Thyroid gland (tissue), 4 donors: Measurements from ENCODE around the gene RTTN.

ENCODE experiments used
- CTCF ChIP-seq, 6 experiments: fragments of 200-600 bp in 3 of 6; fragments of 450-650 bp in 3 of 6; sonication (generic) in 3 of 6; IDR thresholded peaks; one replicate each; pipeline ENCODE4 v1.5.1; 2016 to 2019; ENCODE audit warnings: antibody characterized with exemption in 6 of 6, mild to moderate bottlenecking in 2 of 6, inconsistent platforms in 1 of 6, moderate library complexity in 1 of 6
- POLR2A ChIP-seq, 2 donors: fragments of 450-650 bp; IDR thresholded peaks; one replicate each; pipeline ENCODE4 v1.6.1; 2017; ENCODE audit warnings: antibody characterized with exemption in 2 of 2, mild to moderate bottlenecking in 2 of 2, moderate library complexity in 1 of 2

DNA sequence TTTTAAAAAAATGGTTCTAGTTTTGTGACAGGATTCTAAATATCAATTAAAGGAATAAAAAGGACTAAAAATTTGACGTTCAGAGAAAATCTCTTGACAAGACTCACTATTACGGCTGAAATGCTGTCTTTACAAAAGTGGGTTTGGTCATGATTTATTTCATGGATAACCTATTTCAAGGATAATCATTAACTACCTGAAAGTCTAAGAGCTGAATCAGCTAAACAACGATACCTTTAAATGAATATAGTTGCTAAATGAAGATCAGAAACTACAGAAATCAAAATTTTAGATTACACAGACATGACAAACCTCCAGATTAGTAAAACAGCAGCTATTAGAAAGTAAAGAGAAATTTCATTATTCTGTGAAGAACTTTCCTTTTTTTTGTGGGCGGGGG, 35.7 kb downstream of the RTTN start:
- no peak for TF ChIP-seq POLR2A (IDR thresholded peaks at IDR 0.05)
- TF ChIP-seq CTCF (IDR thresholded peaks at IDR 0.05) = no peak
